ENCODE data around the gene KCTD15. TPM values are rescaled to one million over a fixed set of nuclear protein-coding genes. Genes with fewer than 3 reads are reported as not detected.

The KCTD15 gene
- total RNA-seq, 1 experiment from 2014 or later = 59.9 TPM

GRCh38 chr19:33778089-33778791 is 18.4 kb upstream of the KCTD15 start:
- Histone ChIP-seq H3K4me2 (ENCODE audit: insufficient read depth, insufficient read length, low read length) (peak overlapping the region; percentile 40), H2BK15ac (ENCODE audit: low read depth, low read length) (no peak overlapping the region), H3K4ac (ENCODE audit: low read depth, low read length) (no peak overlapping the region), H3K79me1 (ENCODE audit: insufficient read depth, low read depth, low read length, poor library complexity, severe bottlenecking) (no peaks in the 10 kb centered on the region), H3K27ac (ENCODE audit: insufficient read length, low read depth, low read length) (no peak overlapping the region), H3K56ac (ENCODE audit: insufficient read length, low read depth, low read length) (no peak overlapping the region), H3K23me2 (ENCODE audit: insufficient read length, low read depth, low read length, poor library complexity, severe bottlenecking) (no peaks in the 10 kb centered on the region), H4K5ac (ENCODE audit: insufficient read length, low read depth, low read length) (no peak overlapping the region), H3K9ac (ENCODE audit: extremely low read depth, insufficient read length, low read length) (no peak overlapping the region), H3K23ac (ENCODE audit: insufficient read length, low read depth, low read length) (no peak overlapping the region), H3K4me1 (ENCODE audit: insufficient read depth, low read length) (peaks cover 2% of the 10 kb centered on the region; the same call in 1 of the 2 replicates), H4K91ac (ENCODE audit: insufficient read length, low read depth, low read length) (no peak overlapping the region), H4K20me1 (ENCODE audit: control insufficient read depth, insufficient read depth, insufficient read length) (no peaks in the 10 kb centered on the region), H3K9me3 (ENCODE audit: control insufficient read depth, low read depth, low read length) (no peaks in the 10 kb centered on the region), H2BK5ac (ENCODE audit: insufficient read length, low read length) (no peak overlapping the region), H2AK5ac (ENCODE audit: insufficient read length, low read length) (no peak overlapping the region), H2BK20ac (ENCODE audit: low read depth, low read length, poor library complexity, severe bottlenecking) (no peak overlapping the region), H3K79me2 (ENCODE audit: insufficient read depth, low read length) (no peaks in the 10 kb centered on the region), H3K14ac (ENCODE audit: insufficient read depth, low read length) (no peak overlapping the region), H2BK12ac (ENCODE audit: insufficient read length, low read depth, low read length) (no peak overlapping the region), H3T11ph (ENCODE audit: low read length) (no peak overlapping the region), H4K8ac (replicated peaks; ENCODE audit: insufficient read length, low read depth, low read length) (peak overlapping the region; percentile 13), H3K27me3 (ENCODE audit: insufficient read depth, low read length) (no peaks in the 10 kb centered on the region; the same call in 1 of the 2 replicates), H3K18ac (ENCODE audit: insufficient read length, low read depth, low read length) (no peak overlapping the region), H2AFZ (ENCODE audit: low read length) (no peak overlapping the region), H2BK120ac (ENCODE audit: low read depth, low read length, poor library complexity, severe bottlenecking) (no peak overlapping the region)
- peak; percentile 82 for DNase-seq
- peaks cover 39% of the 10 kb centered on the region for H3K27me3 Mint-ChIP-seq (ENCODE audit: low read depth)
- no CpG with 5 or more reads among the region's 49 CpGs for WGBS (ENCODE audit: extremely low coverage, insufficient read length, low lambda C conversion rate)
- H3K9me3 Mint-ChIP-seq = no peaks in the 10 kb centered on the region; a peak in 3 of 5 replicates
- H3K4me1 Mint-ChIP-seq = peaks cover 12 to 13% of the 10 kb centered on the region in 2 experiments
- no peaks in the 10 kb centered on the region; a peak in 1 of 7 replicates for H3K36me3 Mint-ChIP-seq (ENCODE audit: insufficient read depth in 1 of 3, low read depth in 3 of 3)
- H3K4me3 Mint-ChIP-seq = peak overlapping the region; percentile 40 to 51
- peak; percentile 100 for TF ChIP-seq CTCF (conservative IDR thresholded peaks at IDR 0.05)
- H3K27ac Mint-ChIP-seq = no peak overlapping the region

Data from H9 (cell line).